CD4-positive, alpha-beta T cell treated with Interleukin-4 for 4 hours (primary cell): ENCODE data around the gene MYRIP.

Experiments used
- DNase-seq: peaks from one replicate; pipeline ENCODE4 v3.0.0-alpha.2; 2020

The MYRIP gene

GRCh38 chr3:39910135-39910534 is 100.7 kb downstream of the MYRIP start:
- no peak for DNase-seq

DNA sequence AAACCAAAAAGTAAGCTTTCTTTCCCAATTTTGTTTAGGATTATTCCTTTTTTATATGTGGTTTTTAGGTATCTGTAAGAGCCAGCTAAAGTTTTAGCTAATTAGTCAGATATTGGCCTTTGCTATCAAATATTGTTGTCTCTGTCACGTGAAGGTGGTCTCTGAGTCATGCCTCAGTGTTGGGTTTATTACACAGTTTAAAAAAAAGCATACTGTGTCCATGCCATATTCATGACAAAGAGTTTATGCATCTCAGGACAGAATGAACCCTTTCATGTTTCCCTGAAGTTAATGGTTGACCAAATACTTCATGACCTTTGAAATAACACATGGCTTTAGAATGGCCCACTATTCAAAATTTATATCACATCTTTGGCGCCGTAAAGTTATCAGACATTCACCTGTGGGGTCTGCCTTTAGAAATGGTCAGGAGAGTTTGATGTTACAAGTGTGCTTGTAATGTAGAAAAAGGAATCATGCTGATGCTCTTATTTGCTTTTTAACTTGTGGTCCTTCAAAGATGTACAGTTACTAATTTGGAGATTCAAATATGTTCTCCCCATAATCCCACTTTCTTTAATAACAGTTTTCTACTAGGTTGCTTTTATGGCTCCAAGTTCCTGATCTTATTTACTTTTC is 101.5 kb downstream of the MYRIP start:
- DNase-seq = no peak

GRCh38 chr3:39911465-39912309 is 102.3 kb downstream of the MYRIP start:
- no peak for DNase-seq

GRCh38 chr3:39915027-39915426 is 105.6 kb downstream of the MYRIP start:
- no peak for DNase-seq

DNA sequence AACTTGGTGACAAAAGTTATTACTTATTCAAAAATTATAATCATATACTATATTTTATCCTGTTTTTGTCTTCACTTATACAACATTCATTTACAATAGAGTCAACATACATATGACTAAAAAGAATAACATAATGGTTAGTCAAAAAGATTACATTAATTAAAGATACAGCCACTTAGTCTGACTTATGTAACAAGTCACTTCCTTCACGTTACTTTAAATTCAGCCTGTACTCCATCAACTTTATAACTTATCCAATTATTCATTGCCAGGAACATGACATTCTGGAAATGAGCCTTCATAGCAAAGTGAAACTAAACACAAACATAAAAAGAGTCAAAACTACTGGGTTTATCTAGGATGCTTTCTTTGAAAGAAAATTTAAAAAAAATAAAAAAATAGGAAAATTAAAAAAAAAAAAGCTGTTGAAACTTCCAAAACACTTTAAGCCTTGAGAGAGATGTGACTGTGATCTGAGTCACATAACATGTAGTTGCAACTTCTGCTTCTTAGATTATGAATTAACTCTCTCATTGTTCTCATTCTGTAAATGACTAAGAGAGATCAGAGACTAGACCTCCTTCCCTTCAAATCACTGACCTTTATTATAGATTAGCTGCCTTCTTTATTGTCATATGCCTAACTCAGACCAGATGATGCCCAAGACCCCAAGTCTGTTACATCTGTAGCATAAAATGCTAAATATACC is 107.8 kb downstream of the MYRIP start:
- DNase-seq = no peak

DNA sequence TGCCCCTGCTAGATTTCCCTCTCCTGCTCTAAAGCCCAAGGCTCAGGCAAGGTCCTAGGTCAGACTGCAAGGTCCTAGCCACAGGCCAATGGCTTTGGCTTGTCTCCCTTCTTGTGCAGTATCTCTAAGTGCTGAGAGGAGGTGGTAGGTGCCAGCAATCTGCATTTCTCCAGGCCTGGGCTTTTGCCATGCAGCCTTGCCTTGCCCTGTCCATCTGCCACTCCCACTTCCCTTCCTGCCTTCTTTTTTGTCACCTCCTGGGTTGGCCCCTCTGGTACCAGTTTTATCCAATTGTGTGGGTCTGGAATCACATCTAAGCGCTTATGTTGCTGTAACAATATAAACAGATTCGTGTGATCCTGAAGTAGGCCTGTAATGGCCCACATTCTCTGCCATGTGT is 109.9 kb downstream of the MYRIP start:
- DNase-seq = no peak

- DNase-seq = no peak
Observed at GRCh38 chr3:39920271-39920670, 110.9 kb downstream of the MYRIP start.

DNA sequence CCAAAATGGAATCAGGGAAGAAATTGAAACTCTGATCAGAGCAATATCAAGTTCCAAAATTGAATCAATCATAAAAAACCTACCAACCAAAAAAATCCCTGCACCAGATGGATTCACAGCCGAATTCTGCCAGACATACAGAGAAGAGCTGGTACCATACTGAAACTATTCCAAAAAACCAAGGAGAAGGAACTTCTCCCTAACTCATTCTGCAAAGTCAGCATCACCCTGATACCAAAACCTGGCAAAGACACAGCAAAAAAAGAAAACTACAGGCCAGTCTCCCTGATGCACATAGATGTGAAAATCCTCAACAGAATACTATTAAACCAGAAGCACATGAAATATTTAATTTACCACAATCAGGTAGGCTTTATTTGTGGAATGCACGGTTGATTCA is 118.1 kb downstream of the MYRIP start:
- no peak for DNase-seq

GRCh38 chr3:39933986-39934693 is 124.7 kb downstream of the MYRIP start:
- DNase-seq = no peak

DNA sequence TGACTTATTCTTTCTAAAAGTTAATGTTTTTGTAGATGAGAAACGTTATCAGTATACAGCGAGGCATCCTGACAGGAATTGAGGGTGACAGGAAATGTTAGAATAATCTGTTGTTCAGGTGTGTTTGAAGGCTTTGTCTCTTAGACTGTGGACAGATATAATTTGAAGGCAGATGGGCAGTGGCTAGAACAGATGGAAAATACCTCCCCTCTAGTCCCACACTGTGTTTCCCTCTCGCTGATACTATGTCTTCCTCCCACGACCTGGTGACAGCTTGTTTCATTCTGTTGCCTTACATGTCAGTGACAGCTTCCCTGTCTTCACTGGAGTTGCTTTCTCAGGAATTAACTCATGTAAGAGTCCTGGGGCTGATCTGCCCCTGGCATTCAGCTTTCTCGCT is 125.3 kb downstream of the MYRIP start:
- DNase-seq = no peak

DNA sequence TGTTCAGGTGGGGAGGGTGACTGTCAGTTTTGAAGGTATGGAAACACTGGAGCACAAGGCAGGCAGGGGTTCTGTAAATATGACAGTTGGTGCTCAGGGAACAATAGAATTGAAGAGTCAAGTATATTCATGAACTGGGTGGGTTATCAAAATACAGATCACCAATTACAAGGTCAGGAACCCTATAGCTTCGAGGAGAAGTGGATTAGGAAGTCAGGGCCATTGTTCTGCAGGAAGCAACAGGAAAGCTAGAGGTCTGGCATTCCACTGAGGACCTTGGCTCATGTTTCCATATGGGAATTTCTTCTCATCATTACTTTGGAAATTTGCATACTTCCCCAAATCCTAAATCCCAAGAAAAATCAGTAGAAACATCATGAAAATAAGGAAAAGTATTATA is 125.9 kb downstream of the MYRIP start:
- no peak for DNase-seq

- DNase-seq = no peak
Observed at GRCh38 chr3:39936848-39937247, 127.4 kb downstream of the MYRIP start.

DNA sequence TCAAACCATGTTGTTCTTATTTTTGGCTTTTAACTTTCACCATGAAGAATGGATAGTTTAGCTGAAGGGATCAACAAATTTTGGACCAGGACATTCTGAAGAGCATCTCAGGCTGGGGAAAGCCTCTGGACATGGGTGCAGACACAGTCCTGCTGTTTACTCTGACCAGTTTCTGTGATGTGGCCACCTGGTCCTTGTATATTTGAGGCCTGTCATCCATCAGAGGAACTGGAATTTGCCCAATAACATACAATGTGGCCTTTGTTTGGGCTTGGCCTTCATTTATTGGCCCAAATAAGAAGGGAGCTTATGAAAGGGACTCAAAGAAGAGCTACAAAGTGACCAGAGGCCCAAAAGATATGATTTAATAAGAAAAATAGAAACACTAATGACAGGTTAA is 127.9 kb downstream of the MYRIP start:
- no peak for DNase-seq

GRCh38 chr3:39937874-39938273 is 128.5 kb downstream of the MYRIP start:
- no peak for DNase-seq

DNA sequence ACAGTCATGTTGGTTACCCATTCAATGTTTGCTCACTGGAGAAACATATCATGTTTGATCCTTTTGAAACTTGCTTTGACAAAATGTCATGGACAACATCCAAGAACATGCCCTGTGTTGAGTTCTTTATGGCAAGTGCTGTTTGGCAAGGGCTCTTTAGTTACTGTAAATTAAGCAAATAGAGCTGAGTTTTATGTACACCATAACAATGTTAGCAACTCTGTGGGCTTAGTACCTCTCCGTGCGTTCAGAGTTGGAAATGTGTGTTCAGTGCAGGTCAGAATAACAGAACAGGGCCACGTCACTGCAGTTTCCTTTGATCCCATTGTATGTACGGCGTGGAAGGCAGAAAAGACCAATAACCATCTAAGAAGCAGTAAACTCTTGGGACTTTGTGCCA is 132.5 kb downstream of the MYRIP start:
- DNase-seq = no peak

GRCh38 chr3:39960515-39961191 is 151.2 kb downstream of the MYRIP start:
- DNase-seq = no peak

DNA sequence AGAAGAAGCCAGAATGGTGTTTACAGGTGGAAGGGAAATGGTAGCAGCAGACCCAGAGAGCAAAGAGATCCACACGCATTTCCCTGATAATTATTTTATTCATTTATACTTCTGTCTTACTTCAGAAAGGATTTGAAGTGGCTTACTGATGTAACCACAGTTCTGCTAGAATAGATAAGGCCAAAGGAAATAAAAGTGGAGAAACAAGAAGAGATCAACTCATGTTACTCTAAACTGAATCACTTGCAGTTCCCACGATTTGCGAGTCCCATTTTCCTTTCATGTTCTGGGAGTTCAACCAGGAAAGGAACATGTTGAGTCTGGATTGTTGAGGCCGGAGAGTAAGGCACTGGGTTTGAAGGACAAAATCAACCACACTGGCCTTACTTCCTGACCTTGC is 151.8 kb downstream of the MYRIP start:
- no peak for DNase-seq

GRCh38 chr3:39962581-39962980 is 153.2 kb downstream of the MYRIP start:
- no peak for DNase-seq

DNA sequence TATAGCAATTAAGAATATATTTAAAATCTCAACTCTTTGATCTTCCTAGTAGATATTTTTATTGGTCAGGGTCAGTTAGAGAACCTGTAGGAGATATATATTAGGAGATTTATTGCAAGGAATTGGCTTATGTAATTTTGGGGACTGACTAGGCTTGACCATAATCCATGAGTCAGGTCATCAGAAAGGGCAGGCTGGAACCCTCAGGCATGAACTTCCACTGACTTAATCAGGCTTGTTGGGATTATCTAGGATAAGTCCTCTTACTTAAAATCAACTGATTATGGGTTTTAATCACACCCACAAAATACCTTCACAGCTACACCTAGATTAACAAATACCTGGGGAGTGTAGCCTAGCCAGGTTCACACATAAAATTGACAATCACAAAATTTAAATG is 156.1 kb downstream of the MYRIP start:
- no peak for DNase-seq

GRCh38 chr3:39965997-39966396 is 156.6 kb downstream of the MYRIP start:
- no peak for DNase-seq

DNA sequence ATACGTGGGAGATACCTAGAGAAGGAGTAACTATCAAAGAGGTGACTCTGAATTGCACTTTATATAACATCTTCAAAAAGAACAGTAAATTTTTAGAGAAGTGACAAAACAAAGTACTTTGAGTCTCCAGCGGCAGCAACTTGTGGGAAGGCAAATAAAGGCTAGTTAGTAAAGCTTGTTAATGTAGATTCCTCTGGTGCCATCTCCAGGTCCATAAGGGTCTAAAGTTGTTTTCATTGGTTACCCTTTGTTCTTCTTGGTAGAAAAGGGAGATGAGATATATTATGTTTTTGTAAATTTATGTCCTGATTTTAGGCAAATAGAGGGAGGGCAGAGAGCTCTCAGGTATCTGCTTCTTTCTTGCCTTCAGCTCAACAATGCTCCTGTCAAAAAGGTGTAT is 161.6 kb downstream of the MYRIP start:
- DNase-seq = no peak

DNA sequence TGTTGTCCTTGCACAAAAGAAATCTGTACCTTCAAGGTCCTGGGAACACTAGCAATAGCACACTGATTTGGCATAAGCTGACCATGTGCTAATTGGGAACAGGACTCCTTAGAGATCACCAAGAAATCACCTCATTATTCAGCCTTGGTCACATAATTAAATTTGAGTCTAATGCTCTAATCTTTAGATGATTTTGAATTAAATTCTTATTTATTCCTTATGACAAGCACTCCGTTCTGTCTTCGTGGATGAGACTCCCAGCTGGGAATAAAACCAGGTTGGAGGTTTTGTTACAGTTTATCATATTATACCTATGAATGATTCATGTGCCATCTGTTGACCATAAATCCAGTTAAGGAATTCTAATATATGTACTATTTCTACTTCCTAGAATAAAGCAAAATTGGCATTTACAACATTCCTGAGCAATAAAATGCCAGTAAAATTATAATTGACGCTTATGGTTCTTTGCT is 162.2 kb downstream of the MYRIP start:
- DNase-seq = no peak

- no peak for DNase-seq
Observed at GRCh38 chr3:39972508-39972907, 163.1 kb downstream of the MYRIP start.
